OCI-LY1 (cell line): ENCODE results near the gene MYEOV.

Source experiments
- H2AFZ ChIP-seq: fragments of 200-600 bp; sonication (generic), shearing (Covaris generic); 2 replicates; pipeline ENCODE4 v1.6.0; 2014; ENCODE audit warnings: antibody characterized with exemption, mild to moderate bottlenecking, low read length
- H3F3A ChIP-seq: fragments of 200-600 bp; sonication (generic), shearing (Covaris generic); 2 replicates; pipeline ENCODE4 v1.6.0; 2014; ENCODE audit warnings: mild to moderate bottlenecking, antibody characterized with exemption, low read length, moderate library complexity; ENCODE audit not compliant: insufficient read depth
- H3K27ac ChIP-seq: fragments of 200-600 bp; sonication (generic); 2 replicates; pipeline ENCODE4 v1.5.1; 2014; ENCODE audit warnings: low read length, mixed run types, mild to moderate bottlenecking, low read depth; ENCODE audit not compliant: poor library complexity, severe bottlenecking
- H3K27me3 ChIP-seq: fragments of 200-600 bp; sonication (generic); 2 replicates; pipeline ENCODE4 v1.6.0; 2014; ENCODE audit warnings: antibody characterized with exemption, mild to moderate bottlenecking, low read length, moderate library complexity; ENCODE audit not compliant: insufficient read depth
- H3K36me3 ChIP-seq: fragments of 200-600 bp; sonication (generic); 2 replicates; pipeline ENCODE4 v1.6.1; 2014; ENCODE audit warnings: mild to moderate bottlenecking, antibody characterized with exemption, low read length, moderate library complexity, mixed read lengths; ENCODE audit not compliant: insufficient read depth
- H3K4me1 ChIP-seq: fragments of 200-600 bp; sonication (generic); 2 replicates; pipeline ENCODE4 v1.5.1; 2014; ENCODE audit warnings: mild to moderate bottlenecking, low read length, moderate library complexity; ENCODE audit not compliant: insufficient read depth, severe bottlenecking
- H3K4me2 ChIP-seq: fragments of 200-600 bp; sonication (generic), shearing (Covaris generic); 2 replicates; pipeline ENCODE4 v1.6.1; 2014; ENCODE audit warnings: low read length
- H3K4me3 ChIP-seq: fragments of 200-600 bp; sonication (generic); 2 replicates; pipeline ENCODE4 v1.5.1; 2014; ENCODE audit warnings: low read length, low read depth, mild to moderate bottlenecking, mixed read lengths; ENCODE audit not compliant: poor library complexity, severe bottlenecking
- H3K79me2 ChIP-seq: fragments of 200-600 bp; shearing (Covaris generic); 2 replicates; pipeline ENCODE4 v1.6.1; 2016; ENCODE audit warnings: mixed run types, low read length, mixed read lengths; ENCODE audit not compliant: insufficient read depth
- H3K9ac ChIP-seq: fragments of 200-600 bp; sonication (generic), shearing (Covaris generic); 2 replicates; pipeline ENCODE4 v1.6.1; 2014; ENCODE audit warnings: mild to moderate bottlenecking, low read length, mixed read lengths
- H3K9me2 ChIP-seq: fragments of 200-600 bp; sonication (generic), shearing (Covaris generic); 2 replicates; pipeline ENCODE4 v1.6.1; 2014; ENCODE audit warnings: low read depth, mild to moderate bottlenecking, low read length, mixed read lengths
- H3K9me3 ChIP-seq: fragments of 200-600 bp; shearing (Covaris generic); 2 replicates; pipeline ENCODE4 v1.6.1; 2014; ENCODE audit warnings: low read length, mixed read lengths
- H4K20me1 ChIP-seq: fragments of 200-600 bp; sonication (generic), shearing (Covaris generic); 2 replicates; pipeline ENCODE4 v1.6.0; 2016; ENCODE audit warnings: mild to moderate bottlenecking, low read length; ENCODE audit not compliant: insufficient read depth
- CTCF ChIP-seq: fragments of 200-600 bp; sonication (generic), shearing (Covaris generic); IDR thresholded peaks from 2 replicates; pipeline ENCODE4 v1.5.1; 2017; ENCODE audit warnings: mild to moderate bottlenecking, antibody characterized with exemption, low read length, moderate library complexity, mixed read lengths
- EZH2 ChIP-seq: fragments of 200-600 bp; sonication (generic), shearing (Covaris generic); IDR thresholded peaks from 2 replicates; pipeline ENCODE4 v1.8.0; 2017; ENCODE audit warnings: borderline replicate concordance, mixed run types, mild to moderate bottlenecking, antibody characterized with exemption, low read length, moderate library complexity, mixed read lengths

The MYEOV gene

GRCh38 chr11:69344570-69345145, 50.7 kb downstream of the MYEOV start:
- Histone ChIP-seq H2AFZ (no peak overlapping the region), H3K9ac (no peak overlapping the region), H3K4me2 (no peak overlapping the region), H3K4me3 (no peak overlapping the region), H3F3A (no peaks in the 10 kb centered on the region), H3K79me2 (no peaks in the 10 kb centered on the region), H3K27me3 (no peaks in the 10 kb centered on the region; the same call in 1 of the 2 replicates), H3K9me2 (no peaks in the 10 kb centered on the region), H3K4me1 (no peaks in the 10 kb centered on the region), H4K20me1 (no peaks in the 10 kb centered on the region), H3K9me3 (0 out of 2 replicates have a peak, but pooled peaks cover 5% of the 10 kb centered on the region), H3K36me3 (no peaks in the 10 kb centered on the region), H3K27ac (no peak overlapping the region)
- no peak for TF ChIP-seq CTCF
- no peak for TF ChIP-seq EZH2
